ENCODE results near the gene IBTK. TPM values are rescaled to one million over a fixed set of nuclear protein-coding genes. Genes with fewer than 3 reads are reported as not detected.

IBTK gene
- total and polyA plus RNA-seq, 2 of the 8 experiments (the other 6 are each of a cell fraction or from before 2014, with no cell fraction given) = 4.6 to 24.2 TPM

GRCh38 chr6:82216549-82216948 lies 31.0 kb downstream of the IBTK start (continued):
- no peak for TF ChIP-seq USF2 (IDR thresholded peaks at IDR 0.05; ENCODE audit: low read length)
- TF ChIP-seq E2F6 (IDR thresholded peaks at IDR 0.05) = no peak
- no peak for TF ChIP-seq SRF (IDR thresholded peaks at IDR 0.05; ENCODE audit: low read depth, low read length)
- no peak for TF ChIP-seq GABPA (IDR thresholded peaks at IDR 0.05; ENCODE audit: borderline replicate concordance, insufficient read depth, low read length)
- TF ChIP-seq, protein P1, sequence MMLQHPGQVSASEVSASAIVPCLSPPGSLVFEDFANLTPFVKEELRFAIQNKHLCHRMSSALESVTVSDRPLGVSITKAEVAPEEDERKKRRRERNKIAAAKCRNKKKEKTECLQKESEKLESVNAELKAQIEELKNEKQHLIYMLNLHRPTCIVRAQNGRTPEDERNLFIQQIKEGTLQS (IDR thresholded peaks at IDR 0.05; ENCODE audit: insufficient read depth, low read depth, low read length) = no peak
- no peak for TF ChIP-seq NANOG (IDR thresholded peaks at IDR 0.05; ENCODE audit: insufficient read depth, low read depth, low read length, poor library complexity, severe bottlenecking)

Measured in H1 (cell line).